GM10266 (cell line): ENCODE results near the gene TBC1D1.

Experiments used
- DNase-seq: peaks from one replicate; pipeline ENCODE4 v3.0.0; 2012; ENCODE audit errors: extremely low spot score
- TF ChIP-seq, protein P1 (sequence below): IDR thresholded peaks from 2 replicates; pipeline ENCODE4 v1.5.1; 2012; ENCODE audit warnings: mild to moderate bottlenecking, low read depth; ENCODE audit not compliant: control insufficient read depth, insufficient read depth; ENCODE audit errors: missing control alignments

Gene TBC1D1

DNA sequence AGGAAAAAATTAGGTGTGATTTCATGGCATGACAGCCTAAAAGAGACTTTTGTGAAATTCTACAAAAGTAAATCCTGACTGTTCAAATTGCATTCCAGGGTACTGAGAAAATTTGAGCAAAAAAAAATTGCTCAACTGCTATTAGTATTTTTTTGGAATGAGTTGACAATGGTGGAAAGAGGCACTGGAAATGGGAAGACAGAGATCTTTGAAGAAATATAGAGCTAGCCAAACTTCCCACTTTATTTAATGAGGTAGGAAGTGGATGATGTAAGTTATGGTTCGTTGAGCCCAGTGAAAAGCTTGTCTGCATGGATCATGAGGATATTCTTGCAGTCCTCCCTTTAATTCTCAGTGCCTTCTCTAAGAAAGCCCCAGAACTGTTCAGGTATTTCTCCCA, 253.1 kb downstream of the TBC1D1 start:
- TF ChIP-seq, protein P1, sequence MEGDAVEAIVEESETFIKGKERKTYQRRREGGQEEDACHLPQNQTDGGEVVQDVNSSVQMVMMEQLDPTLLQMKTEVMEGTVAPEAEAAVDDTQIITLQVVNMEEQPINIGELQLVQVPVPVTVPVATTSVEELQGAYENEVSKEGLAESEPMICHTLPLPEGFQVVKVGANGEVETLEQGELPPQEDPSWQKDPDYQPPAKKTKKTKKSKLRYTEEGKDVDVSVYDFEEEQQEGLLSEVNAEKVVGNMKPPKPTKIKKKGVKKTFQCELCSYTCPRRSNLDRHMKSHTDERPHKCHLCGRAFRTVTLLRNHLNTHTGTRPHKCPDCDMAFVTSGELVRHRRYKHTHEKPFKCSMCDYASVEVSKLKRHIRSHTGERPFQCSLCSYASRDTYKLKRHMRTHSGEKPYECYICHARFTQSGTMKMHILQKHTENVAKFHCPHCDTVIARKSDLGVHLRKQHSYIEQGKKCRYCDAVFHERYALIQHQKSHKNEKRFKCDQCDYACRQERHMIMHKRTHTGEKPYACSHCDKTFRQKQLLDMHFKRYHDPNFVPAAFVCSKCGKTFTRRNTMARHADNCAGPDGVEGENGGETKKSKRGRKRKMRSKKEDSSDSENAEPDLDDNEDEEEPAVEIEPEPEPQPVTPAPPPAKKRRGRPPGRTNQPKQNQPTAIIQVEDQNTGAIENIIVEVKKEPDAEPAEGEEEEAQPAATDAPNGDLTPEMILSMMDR, result no peak
- no peak for DNase-seq

DNA sequence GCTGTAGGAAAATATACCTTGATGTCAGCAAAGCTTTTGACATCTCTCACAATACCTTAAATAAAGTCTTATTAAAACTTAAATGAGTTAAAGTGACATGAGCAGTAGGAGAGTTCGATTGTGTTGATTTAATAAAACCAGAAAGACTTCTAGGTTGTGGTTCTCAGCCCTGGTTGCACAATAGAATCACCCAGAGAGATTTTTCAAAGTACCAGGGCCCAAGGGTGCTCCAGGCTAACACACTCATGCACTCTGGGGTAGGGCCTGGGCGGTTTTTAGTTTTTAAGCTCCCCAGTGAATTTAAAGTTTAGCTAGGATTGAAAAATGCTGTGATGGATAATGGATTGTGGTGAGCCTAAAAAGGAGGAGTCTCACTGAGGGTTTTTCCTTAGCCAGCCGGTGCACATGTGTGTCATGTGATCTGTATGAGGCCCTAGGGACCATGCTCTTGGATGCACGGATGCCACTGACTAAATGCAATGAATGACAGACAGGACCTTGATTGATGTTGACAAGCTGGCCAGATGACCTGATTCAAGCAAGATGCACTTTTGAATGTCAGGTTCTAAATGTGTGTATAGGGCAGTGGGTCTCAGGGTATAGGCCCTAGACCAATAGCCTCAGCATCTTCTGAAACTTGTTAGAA, 254.3 kb downstream of the TBC1D1 start:
- TF ChIP-seq, protein P1, result no peak
- no peak for DNase-seq

DNA sequence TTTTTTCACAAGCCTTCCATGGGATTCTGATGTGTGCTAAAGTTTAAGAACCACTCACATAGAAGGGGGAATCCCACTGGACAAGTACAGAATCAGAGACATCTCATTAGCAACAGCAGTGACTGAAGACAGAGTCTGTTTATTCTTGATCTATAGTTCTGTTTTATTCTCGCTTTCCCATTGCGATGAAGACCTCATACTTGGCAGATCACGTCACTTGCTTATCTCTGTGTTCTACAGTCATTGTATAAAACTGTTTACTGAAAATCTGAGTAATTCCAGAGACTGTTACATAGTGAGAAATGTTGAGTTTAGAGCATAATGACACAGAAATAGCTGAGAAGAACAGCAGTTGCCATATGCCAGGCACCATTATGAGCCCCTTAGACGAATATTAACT, 254.9 kb downstream of the TBC1D1 start:
- TF ChIP-seq, protein P1, result no peak

DNA sequence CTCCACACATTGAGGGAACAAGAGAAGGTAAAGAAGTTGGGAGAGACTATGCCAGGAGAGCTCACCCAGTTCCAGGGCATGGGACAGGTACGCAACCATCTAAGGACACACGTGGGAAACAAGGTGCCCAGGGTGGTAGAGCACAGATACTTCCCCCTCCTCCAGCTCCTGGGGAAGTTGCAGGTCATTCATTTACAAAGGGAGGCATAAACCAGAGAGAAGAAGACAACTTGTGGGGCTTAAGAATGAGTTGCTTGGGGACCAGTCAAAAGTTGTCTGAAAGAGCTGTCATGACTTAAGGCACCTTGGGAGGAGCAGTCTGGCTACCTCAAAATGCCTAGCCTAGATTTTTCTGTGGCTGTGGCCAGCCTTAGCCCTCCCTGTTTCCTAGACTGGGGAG, 255.5 kb downstream of the TBC1D1 start:
- TF ChIP-seq, protein P1, result no peak
- DNase-seq, result no peak

More for the DNA sequence above, 254.9 kb downstream of the TBC1D1 start:
- DNase-seq, result no peak

DNA sequence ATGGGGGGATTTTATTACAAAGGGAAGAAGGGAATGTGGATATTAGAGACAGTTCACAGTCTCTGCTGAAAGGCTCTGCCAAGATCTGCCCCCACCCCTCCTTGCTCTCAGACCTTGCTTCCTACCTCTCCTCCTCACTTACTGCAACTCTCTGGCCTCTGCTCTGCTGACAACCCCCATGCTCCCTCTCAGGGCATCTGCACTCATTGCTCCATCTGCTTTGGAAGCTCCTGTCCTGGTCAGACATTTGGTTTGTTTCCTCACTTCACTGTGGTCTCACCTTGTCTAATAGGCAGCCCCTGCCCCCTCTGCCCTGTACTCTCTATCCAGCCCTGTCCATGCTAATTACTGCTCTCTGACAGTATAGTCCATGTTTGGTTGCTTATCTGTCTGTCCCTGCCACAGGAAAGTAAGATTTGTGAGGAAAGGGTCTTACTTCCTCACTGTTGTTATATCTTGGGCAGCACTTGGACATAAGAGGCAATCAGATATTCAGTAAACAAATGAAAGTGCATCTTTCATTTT, 258.6 kb downstream of the TBC1D1 start:
- DNase-seq, result no peak
- TF ChIP-seq, protein P1, result no peak

DNA sequence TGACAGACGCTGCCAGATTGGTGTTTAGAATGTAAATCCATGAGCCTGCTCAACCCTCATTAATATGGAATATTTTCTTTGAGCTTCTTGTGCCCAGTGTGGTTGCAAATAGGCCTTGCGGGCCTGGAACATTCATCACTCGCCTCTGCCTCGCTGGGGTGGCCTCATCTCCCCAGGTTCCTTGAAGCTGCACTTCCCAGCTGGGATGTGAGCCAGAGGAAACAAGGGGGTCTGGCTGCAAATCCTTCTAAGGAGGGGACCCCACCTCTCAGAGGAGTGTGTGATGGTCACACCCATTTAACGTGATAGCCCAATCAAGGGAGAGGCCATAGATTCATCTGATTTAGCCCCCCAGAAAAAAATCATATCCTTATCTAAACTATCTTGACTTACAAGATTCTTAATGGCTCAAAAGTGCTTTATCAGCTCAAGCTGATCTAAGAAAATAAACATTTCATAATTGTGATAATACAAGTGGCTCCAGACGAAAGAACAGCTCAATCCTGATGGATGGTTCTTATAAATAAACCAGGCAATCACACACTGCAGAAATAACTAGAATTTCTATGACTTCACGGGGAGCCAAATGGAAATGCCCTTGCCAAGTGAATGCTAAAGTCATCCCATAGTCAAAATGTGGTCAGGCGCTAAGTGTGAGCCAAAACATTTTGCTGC, 259.2 kb downstream of the TBC1D1 start:
- DNase-seq, result no peak
- TF ChIP-seq, protein P1, result no peak

DNA sequence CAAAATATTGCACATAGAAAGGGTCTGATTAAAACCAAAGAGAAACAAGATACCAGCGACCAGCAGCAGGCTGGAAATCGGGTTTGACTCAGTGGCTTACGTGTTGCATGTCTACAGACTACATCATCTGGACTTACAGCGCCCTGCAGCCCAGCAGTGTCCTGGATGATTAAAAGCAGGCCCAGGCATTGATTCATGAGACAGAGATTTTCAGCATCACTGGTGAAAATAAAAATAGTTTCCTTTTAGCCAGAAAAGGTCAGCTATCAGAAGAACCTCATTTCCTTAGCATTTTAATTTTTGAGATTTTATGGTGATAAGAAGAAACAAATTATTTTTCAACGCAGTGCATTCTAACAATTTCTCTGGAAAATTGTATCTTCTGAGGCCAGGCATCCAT, 259.9 kb downstream of the TBC1D1 start:
- no peak for DNase-seq
- TF ChIP-seq, protein P1, result no peak
